Thyroid gland (tissue), 4 donors: ENCODE results near the gene STK17B. TPM values are rescaled to one million over a fixed set of nuclear protein-coding genes. Genes with fewer than 3 reads are reported as not detected.

Experiments
- DNase-seq, 2 donors: peaks; one replicate each; pipeline ENCODE4 v3.0.0-alpha.2; 2019
- H3K27ac ChIP-seq, 3 donors: fragments of 200-600 bp; sonication (generic); 1 replicate in 2 of 3; 2 replicates in 1 of 3; pipeline ENCODE4 v1.5.1; 2016 to 2019; ENCODE audit warnings: mild to moderate bottlenecking in 1 of 3, moderate library complexity in 1 of 3
- H3K27me3 ChIP-seq: fragments of 200-600 bp; sonication (generic); one replicate; pipeline ENCODE4 v1.5.1; 2019
- H3K36me3 ChIP-seq, 2 donors: fragments of 200-600 bp; sonication (generic); one replicate each; pipeline ENCODE4 v1.5.1; 2016 to 2019
- H3K4me1 ChIP-seq, 2 donors: fragments of 200-600 bp; sonication (generic); one replicate each; pipeline ENCODE4 v1.5.1; 2017 to 2019
- H3K4me3 ChIP-seq, 3 donors: fragments of 200-600 bp; sonication (generic); replicated peaks in 1 of 3; 1 replicate in 2 of 3; 2 replicates in 1 of 3; pipeline ENCODE4 v1.5.1; 2016; ENCODE audit warnings: mild to moderate bottlenecking in 1 of 3
- H3K9me3 ChIP-seq: fragments of 200-600 bp; sonication (generic); one replicate; pipeline ENCODE4 v1.5.1; 2017
- POLR2A ChIP-seq, 2 donors: fragments of 450-650 bp; IDR thresholded peaks; one replicate each; pipeline ENCODE4 v1.6.1; 2017; ENCODE audit warnings: antibody characterized with exemption in 2 of 2, mild to moderate bottlenecking in 2 of 2, moderate library complexity in 1 of 2
- WGBS, 2 donors: methylation state at CpG; one replicate each; pipeline ENCODE4 v1.1.5; 2017; 5-methylcytosine and 5-hydroxymethylcytosine counted together
- intact Hi-C: fragments of 100-400 bp; cut with DNase I; formaldehyde crosslinking; loops from one replicate; pipeline ENCODE4 v1.15.1; 2023
- total RNA-seq, 4 donors: library from RNA; depleted of rRNA; stranded (reverse); fragments of >200 nt; gene quantifications; one replicate each; pipeline ENCODE4 v1.2.3, GENCODE V29; 2016
- TF ChIP-seq, protein P1 (sequence below), 6 experiments: fragments of 200-600 bp in 3 of 6; fragments of 450-650 bp in 3 of 6; sonication (generic) in 3 of 6; IDR thresholded peaks; one replicate each; pipeline ENCODE4 v1.5.1; 2016 to 2019; ENCODE audit warnings: antibody characterized with exemption in 6 of 6, mild to moderate bottlenecking in 2 of 6, inconsistent platforms in 1 of 6, moderate library complexity in 1 of 6

The STK17B gene
- total RNA-seq, 4 donors from 2014 or later: 19.4 to 86.9 (median 33.9) TPM

DNA sequence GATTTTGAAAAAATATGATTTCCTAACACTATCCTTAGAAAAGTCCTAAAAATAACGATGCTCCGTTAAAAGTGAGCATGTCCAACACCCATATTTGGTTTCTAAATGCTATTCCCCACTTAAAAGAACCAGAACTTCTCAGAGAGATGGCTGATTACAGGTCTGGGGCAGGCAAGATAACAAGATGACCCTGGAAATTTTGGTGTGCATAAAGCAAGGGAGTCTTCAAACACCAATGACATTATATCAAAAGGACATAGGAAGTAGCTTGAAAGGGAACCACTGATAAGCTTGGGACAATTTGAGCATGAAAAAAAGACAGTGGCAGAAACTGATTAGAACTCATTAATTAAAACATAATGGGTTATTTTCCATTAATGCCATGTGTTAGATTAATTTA is 17.9 kb downstream of the STK17B start:
- Histone ChIP-seq H3K4me3 (no peak overlapping the region), H3K27me3 (no peaks in the 10 kb centered on the region), H3K27ac (no peak overlapping the region), H3K36me3 (no peaks in the 10 kb centered on the region), H3K9me3 (no peaks in the 10 kb centered on the region), H3K4me1 (no peaks in the 10 kb centered on the region)
- no peak for TF ChIP-seq POLR2A (IDR thresholded peaks at IDR 0.05)
- TF ChIP-seq, protein P1, sequence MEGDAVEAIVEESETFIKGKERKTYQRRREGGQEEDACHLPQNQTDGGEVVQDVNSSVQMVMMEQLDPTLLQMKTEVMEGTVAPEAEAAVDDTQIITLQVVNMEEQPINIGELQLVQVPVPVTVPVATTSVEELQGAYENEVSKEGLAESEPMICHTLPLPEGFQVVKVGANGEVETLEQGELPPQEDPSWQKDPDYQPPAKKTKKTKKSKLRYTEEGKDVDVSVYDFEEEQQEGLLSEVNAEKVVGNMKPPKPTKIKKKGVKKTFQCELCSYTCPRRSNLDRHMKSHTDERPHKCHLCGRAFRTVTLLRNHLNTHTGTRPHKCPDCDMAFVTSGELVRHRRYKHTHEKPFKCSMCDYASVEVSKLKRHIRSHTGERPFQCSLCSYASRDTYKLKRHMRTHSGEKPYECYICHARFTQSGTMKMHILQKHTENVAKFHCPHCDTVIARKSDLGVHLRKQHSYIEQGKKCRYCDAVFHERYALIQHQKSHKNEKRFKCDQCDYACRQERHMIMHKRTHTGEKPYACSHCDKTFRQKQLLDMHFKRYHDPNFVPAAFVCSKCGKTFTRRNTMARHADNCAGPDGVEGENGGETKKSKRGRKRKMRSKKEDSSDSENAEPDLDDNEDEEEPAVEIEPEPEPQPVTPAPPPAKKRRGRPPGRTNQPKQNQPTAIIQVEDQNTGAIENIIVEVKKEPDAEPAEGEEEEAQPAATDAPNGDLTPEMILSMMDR (IDR thresholded peaks at IDR 0.05): no peak
- DNase-seq: no peak
- intact Hi-C loops: no loop called here
- 95% methylated on average over 2 of the region's 2 CpGs for WGBS, 2 donors

DNA sequence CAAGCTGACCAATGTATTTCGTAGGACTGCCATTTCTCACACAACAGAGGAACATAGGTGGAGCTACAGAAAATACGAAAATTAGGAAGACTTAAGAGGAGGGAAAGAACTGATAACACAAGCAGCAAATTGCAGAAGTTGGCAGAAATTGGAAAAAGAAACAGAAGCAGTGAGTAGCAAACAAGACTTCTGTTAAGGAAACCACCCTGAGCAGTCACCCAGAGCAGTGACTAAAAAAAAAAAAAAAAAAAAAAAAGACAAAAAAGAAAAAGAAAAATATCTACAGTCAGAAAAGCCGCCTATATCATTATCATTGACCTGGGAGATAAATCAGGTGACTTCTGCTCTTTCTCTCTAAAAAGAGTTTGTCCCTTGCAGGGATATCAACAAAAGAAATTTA is 21.4 kb downstream of the STK17B start:
- H3K9me3 ChIP-seq: no peaks in the 10 kb centered on the region
- DNase-seq: no peak
- H3K4me1 ChIP-seq: no peaks in the 10 kb centered on the region
- no peaks in the 10 kb centered on the region for H3K27me3 ChIP-seq
- no peak overlapping the region for H3K4me3 ChIP-seq
- intact Hi-C loops: no loop called here
- no peaks in the 10 kb centered on the region for H3K36me3 ChIP-seq
- TF ChIP-seq, protein P1 (IDR thresholded peaks at IDR 0.05): no peak
- no peak for TF ChIP-seq POLR2A (IDR thresholded peaks at IDR 0.05)
- no peak overlapping the region for H3K27ac ChIP-seq
- 67 to 76% methylated on average over 3 of the region's 3 CpGs for whole genome bisulfite sequencing, 2 donors

DNA sequence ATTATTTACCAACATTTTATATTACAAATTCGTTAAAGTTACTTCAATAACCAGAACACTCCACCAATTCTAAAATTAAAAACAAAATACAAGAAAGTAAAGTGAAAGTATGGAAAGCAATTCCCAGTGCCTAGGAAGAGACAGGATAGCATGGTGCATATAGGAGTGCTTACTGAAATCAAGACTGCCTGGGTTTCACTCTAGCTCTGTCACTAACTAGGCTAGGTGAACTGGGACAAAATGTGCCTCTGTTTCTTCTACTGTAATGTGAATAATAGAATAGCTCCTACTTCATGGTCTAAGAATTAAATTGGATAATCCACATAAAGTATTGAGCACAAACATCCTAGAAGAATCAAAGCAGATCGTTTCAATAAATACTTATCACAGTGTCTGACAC is 22.6 kb downstream of the STK17B start:
- Histone ChIP-seq H3K27ac (no peak overlapping the region), H3K36me3 (peaks cover 0 to 5% of the 10 kb centered on the region in 2 donors), H3K9me3 (no peaks in the 10 kb centered on the region), H3K4me1 (no peaks in the 10 kb centered on the region), H3K27me3 (no peaks in the 10 kb centered on the region), H3K4me3 (no peak overlapping the region)
- DNase-seq: no peak
- intact Hi-C loops: no loop called here
- TF ChIP-seq, protein P1 (IDR thresholded peaks at IDR 0.05): no peak
- no peak for TF ChIP-seq POLR2A (IDR thresholded peaks at IDR 0.05)
- WGBS, 2 donors: 93 to 95% methylated on average over 2 of the region's 2 CpGs

DNA sequence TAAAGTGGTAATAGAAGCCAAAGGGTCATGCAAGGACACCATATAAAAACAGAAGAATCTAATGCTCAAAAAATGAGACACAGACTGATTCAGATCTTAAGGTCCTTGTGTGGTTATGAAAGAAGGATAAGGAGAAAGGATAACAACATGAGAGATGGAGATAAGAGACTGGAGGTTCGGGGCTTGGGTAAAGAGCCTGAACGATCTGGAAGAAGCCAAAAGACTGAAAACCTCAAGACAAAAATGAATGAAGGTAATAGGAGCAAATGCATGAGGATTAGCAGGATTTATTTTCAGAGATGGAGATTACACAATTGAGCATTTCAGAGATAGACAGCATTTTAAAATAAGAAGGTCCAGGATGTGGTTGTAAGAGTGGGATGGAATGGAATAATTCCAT is 26.1 kb downstream of the STK17B start:
- peaks cover 0 to 5% of the 10 kb centered on the region in 2 donors for H3K36me3 ChIP-seq
- H3K27ac ChIP-seq: no peak overlapping the region
- intact Hi-C loops: no loop called here

DNA sequence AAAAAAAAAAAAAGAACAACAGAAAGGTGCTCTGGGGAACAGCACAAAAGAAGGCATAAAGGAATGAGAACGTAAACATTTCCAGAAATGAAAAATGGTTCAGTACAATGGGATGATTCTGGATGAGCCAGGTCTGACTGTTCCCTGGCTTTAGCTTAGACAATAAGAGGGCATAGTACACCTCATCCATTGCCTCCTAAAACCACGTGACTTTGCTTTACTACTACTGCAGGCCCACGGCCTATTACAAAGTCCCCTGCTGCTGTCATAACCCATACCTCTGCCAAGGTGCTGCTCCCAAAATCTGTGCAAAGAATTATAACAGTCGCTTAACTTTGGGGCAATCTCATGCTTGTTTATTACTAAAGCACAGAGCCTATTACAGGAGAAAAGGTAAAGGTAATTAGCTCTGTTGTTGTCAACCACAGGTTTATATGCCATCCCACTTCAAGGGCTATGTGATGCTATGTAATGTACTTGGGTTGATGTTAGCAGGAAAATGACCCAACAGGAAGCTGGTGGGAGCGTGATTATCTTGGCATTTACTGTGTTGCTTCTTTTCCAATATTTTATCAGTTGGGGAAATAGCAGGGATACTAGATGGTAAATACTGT is 26.8 kb downstream of the STK17B start:
- intact Hi-C loops: no loop called here
- 91 to 96% methylated on average over 5 of the region's 5 CpGs for WGBS, 2 donors
- H3K9me3 ChIP-seq: no peaks in the 10 kb centered on the region
- no peak overlapping the region for H3K27ac ChIP-seq
- H3K36me3 ChIP-seq: peaks cover 0 to 11% of the 10 kb centered on the region in 2 donors
- no peaks in the 10 kb centered on the region for H3K4me1 ChIP-seq
- TF ChIP-seq, protein P1 (IDR thresholded peaks at IDR 0.05): no peak
- TF ChIP-seq POLR2A (IDR thresholded peaks at IDR 0.05): no peak
- DNase-seq: no peak
- H3K4me3 ChIP-seq: no peak overlapping the region
- no peaks in the 10 kb centered on the region for H3K27me3 ChIP-seq

More for the DNA sequence above, 26.1 kb downstream of the STK17B start:
- no peak for TF ChIP-seq POLR2A (IDR thresholded peaks at IDR 0.05)
- TF ChIP-seq, protein P1 (IDR thresholded peaks at IDR 0.05): no peak
- Histone ChIP-seq H3K9me3 (no peaks in the 10 kb centered on the region), H3K27me3 (no peaks in the 10 kb centered on the region), H3K4me3 (no peak overlapping the region), H3K4me1 (no peaks in the 10 kb centered on the region)
- WGBS, 2 donors: 84 to 85% methylated on average over 2 of the region's 2 CpGs
- DNase-seq: no peak
